Renal cortex interstitium (tissue), 11 donors: Measurements from ENCODE around the gene C17orf114.

ENCODE experiments used
- DNase-seq, 11 donors: peaks; one replicate each; pipeline ENCODE4 v3.0.0-alpha.2; 2013; ENCODE audit warnings: low read depth in 9 of 11, low spot score in 4 of 11; ENCODE audit errors: extremely low read depth in 1 of 11

C17orf114 gene

DNA sequence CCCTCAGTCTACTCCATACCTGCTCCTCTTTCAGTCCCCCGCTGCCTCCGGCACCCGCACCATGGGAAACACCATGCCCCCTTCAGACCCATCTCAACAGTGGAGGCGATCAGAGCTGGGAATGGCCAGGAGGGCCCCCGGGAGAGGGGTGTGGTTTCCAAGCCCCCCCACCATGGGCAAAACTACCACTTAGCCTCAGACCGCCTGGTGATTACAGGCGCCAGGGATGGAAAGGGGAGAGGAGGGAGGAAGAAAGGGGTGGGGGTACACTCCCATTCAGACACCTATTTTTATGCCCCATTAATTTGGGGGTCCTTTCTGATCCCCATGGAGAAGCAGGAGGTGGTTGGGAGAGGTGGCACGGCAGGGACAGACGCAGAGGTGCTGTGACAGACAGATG, at the start of gene C17orf114:
TSS of gene C17orf114 (minus strand) at position 101 of the 400 bp plus-strand sequence.
- DNase-seq, result no peak

DNA sequence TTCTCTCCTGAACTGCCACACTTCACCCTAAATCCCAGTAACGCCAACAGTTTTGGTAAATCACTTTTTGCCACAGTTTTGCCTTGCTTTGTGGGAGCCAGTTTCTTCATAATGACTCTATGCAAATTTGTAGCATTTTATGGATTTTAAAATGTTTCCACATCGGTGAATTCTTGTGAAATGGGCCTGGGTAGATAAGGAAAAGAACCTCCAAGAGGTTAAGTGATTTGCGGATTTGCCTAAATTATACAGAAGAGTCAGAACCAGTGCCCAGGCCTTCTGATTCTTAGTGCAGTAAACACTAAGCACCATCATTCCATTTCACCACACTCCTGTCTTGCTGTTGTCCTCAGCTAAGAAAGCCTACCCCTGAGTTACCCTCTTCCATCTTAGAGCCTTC, 49.0 kb upstream of the C17orf114 start:
- DNase-seq, result no peak

DNA sequence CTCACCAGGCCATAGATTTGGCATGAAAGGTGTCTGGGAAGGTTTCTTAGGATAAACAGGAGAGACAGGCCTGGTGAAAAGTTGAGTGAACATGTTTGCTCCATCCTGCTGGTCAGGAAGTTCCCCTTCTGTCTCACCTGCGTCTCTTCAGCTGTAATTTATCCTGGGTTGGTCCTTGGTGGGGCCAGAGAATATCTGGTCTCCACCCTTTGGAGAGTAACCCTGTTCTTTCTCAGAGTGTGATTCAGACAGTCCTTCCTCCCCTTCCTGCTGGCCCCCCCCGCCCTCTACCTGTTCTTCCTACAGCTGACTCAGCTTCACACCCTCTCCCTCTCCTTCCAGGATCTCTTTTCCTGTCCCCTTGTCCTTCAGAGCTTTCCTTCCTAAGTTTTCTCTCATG, 48.1 kb upstream of the C17orf114 start:
- no peak for DNase-seq

DNA sequence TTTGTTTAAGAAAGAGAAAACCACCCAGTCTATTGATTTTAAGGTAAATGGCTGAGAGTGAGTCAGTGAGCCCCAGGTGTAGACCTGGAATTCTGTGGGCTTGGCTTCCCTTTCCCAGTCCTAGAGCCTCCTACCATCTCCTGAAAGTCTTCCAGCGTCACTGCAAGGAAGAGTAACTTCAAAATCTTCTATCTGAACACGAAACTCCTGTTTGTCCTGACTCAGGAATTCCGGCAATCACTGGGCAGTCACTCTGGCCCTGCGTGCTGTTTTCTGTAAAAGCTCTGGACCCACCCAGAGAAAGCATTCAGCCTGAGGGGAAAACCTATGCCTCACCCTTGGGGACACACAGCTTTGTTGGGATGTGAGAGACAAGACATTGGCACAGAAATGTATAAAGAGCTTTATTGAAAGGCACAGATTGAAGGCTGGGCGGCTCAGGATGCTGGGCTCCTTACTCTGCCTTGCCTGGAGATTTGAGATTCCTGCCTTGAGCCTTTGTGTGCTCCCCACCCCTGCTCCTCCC, 46.9 kb upstream of the C17orf114 start:
- DNase-seq, result no peak

DNA sequence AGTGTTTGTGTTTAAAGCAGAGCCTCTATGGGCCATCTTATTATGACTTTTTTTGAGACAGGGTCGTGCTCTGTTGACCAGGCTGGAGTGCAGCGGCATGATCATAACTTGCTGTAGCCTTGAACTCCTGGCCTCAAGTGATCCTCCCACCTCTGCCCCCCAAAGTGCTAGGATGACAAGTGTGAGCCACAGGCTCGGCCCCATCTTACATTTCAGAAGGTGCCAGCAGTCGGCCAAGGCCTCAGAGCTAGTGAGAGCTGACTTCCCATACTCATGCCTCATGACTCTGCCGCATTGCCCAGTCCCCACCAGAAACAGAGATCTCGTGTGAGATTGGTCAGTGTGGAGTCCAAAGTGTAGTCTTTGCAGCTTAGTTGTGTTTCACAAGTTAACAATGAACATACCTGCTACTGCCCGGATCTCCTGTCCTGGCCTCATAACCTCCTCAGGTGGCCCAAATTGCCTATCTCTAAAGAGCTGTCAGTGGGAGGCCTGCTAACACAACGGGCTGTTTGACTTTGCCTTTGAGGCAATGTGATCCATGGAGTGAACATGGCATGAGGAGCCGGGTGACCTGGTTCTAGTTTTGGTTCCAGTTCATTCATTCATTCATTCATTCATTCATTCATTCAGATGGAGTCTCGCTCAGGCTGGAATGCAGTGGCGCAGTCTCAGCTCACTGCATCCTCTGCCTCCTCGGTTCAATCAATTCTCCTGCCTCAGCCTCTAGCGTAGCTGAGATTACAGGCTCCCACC, 44.7 kb upstream of the C17orf114 start:
- no peak for DNase-seq

DNA sequence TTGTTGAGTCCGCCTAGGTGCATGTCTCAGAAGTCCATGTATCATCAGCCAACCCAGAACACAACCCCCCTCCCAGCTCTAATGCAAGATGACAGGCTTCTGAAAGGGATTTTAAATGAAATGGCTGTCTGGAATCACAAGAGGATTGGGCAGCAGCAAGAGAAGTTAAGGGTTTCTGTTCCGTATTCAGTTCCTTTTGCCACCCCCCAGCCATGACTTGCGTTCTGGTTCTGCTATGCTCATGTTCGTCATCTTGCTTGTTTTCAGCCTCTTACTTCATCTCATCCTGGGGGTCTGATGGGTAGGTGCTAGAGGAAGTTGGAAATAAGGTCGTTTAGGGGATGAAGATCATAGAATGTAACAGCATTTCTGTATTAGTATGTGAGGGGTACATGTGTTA, 43.0 kb upstream of the C17orf114 start:
- DNase-seq, result no peak

DNA sequence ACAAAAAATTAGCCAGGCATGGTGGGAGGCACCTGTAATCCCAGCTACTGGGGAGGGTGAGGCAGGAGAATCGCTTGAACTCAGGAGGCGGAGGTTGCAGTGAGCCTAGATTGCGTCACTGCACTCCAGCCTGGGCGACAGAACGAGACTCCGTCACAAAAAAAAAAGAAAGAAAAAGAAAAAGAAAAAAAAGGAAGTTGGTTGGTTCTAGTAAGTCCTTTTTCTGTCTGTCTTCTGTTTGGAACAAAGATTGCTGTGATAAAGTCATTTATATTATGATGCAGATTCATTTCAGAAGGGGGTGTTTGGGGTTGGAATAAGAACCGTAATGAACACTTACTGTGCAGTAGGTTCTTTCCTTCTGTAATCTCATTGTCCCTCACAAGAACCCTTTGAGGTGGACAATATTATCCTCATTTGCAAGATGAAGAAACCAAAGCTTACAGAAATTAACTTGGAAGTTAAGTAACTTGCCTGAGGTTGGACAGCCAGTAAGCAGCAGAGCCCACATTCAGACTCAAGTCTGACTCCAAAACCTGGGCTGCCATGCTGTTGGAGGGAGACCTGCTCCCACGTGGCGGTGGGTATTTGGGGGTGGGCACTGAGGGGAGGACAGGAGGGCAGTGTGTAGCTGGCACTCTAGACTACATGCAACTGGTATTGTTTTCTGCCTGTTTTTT, 41.3 kb upstream of the C17orf114 start:
- no peak for DNase-seq

DNA sequence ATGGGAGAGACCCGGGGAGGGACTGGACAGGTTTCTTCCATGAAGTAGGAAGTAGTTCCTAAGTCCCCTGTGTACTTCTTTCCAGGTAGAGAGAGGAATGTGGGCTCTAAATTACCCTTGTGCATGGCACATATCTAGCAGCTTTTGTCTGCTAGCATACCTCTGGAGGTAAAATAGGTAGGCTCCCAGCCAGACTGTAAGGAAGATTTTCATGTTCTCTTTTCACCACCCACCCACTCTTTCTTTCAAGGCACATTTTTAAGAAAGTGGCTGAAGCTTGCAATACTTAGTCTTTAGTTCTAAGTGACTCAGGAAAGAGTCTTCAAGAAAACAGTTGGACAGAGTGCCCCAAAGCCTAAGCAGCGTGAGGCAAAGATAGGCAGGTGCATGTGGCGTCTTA, 40.2 kb upstream of the C17orf114 start:
- DNase-seq, result no peak

DNA sequence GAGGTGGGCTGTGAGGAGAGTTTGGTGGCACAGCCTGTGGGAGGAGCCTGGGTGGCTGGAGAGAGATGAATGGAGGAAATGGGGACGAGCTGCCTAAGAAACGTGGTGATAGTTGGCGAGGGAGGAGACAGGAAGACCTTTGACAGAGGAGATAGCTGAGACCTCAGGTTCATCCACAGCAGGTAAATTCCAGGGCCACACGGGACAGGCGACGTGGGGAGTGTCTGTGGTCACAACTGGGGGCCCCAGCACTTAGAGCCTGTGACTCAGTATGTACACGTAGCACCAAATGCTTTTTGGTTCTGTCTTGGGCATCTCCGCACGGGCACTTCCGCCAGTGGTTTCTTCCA, 38.7 kb upstream of the C17orf114 start:
- no peak for DNase-seq

DNA sequence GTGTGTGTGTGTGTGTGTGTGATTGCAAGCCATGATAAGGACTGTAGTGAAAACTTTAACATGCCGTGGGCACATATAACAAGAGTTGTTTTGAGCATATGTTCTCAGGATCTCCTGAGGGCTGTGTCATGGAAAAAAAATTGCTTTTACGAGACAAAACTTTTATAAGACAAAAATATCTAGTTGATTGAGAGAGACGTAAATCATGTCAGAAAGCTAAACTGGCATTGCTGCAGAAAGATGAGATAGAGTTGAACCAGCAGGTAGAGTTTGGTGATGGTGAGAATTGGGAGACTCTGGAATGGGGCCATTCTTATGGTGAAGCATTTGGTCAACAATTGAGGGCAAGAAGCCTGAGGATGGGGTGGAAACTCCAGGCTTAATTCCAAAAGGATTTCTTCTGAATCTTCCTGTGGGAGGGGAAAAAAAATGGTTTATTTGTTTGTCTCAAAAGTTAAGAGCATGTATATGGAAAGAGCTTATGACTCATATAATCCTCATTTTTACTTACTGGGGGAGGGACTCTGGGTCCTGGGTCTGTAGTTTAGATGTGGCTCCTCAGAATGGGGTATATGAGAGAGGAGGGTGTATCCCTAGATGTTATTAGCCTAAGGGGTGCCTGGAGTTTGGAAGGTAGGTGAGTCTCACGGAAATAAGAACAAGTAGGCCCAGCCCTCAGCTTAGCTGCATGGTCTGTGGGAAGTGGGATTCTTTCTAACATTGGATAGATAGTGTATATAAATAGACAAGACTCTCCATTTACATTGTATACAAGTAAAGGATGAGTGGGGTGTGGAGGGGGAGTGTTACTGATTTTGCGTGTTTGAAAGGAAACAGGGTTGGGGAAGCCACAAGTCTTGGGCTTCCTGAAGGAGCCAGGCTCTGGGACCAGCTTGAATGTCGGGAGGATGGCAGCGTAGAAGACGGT, 38.1 kb upstream of the C17orf114 start:
- DNase-seq, result no peak

DNA sequence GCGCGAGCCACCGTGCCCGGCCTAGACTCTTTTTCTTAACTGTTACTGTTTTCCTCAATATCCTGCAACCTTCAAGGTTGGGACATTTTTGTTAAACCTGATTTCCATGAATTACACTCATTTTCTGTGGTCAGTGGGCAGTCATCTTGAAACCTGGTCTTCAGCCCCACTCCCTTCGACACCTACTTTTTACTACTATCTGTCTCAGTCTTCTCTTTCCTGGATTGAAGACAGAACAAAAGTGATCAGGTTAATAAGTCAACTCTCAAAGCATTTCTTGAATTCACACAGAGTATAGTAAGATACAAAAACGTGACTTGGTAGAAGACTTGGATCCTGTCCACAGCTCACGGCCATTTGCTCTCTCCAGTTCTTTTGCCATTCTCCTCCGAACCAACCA, 37.1 kb upstream of the C17orf114 start:
- DNase-seq, result no peak

DNA sequence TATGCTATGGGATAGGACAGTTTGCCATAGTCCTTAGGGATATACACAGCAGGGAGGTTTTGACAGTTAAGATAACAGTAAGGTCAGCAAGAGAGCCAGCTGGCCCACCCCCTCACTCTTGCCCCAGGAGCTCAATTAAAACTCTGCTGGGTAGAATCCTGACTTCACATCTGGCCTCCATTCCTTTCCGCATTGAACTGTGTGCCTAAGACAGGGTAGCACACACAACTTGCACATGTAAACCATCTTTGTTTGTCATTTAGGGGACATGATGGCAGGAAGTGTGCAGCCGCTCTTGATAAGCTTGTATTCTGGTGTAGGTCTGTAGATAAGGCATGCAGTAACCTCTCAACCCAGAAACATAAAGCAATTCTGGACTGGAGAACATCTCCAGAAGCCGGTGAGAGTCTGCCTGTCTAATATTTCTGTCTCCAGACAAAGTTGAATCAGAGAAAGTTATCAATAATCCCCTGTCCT, 36.2 kb upstream of the C17orf114 start:
- no peak for DNase-seq

DNA sequence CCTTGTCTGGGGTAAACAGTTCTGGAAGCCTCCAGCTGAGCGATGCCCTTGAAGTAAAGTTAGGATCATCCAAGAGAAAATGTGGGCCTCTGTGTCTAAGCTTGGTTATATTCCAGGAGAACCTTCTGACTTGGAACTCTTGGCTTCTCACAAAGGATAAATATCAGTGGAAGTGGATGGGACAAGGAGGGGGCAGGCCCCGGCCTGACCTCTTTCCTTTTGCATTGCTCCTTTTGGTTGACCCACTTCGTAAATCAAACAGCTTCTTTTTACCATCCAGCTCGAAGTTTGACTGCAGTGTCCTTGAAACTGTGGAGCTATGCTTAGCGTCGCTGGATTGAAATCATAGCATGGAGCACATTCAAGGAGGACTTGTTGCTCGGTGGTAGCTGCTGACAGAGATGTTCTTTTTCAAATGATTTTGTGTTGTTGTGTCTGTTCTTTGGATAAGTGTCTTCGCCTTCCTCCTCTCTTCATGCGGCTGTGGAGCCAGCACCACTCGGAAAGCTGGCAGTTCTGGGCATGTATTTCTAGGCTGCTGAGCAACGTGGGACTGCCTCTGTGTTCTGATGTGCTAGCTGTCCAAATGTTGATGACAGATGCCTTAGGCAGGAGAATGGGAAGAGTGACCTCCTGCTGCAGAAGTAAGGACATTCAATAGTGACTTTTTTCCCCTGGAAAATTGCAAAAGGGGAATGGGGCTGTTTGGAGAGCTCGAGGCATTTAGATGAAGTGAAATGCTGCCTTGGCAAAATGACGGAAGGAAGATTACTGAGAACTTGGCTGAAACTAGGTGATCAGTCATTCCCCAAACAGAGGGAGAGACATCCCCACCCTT, 35.6 kb upstream of the C17orf114 start:
- DNase-seq, result no peak

DNA sequence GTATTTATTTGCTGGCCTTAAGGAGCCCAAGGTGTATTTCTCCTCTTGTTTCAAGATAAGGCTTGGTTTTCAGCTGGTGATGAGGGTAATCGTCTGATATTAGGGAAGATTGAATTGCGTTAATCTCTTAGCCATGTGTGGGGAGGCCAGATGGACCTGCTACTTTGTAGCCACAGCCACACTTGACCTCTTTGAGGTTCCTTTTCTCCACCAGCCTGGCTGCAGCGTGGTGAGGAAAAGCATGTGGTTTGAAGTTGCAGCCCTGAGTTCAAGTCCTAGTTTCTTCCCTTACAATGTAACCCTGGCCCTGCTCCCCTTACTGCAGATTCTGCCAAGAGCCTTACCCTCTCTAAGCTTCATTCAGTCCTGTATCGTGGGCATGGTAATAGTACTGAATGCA, 34.1 kb upstream of the C17orf114 start:
- no peak for DNase-seq

DNA sequence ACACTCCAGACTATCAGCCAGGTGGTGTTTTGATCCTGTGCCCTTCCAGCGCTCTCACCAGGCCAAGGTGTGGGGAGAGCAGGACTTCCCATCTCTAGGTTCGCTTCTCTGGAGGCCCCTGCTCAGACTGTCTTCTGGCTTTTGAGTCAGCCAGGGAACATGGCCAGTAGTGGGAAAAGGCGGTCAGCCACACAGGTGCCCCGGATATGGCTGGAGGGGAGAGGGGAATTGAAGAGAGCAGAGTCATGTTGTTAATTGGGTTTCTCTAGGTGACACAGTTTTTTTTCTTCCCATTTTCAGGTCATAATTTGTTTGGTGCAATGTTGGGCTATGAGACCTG, 32.5 kb upstream of the C17orf114 start:
- DNase-seq, result no peak

DNA sequence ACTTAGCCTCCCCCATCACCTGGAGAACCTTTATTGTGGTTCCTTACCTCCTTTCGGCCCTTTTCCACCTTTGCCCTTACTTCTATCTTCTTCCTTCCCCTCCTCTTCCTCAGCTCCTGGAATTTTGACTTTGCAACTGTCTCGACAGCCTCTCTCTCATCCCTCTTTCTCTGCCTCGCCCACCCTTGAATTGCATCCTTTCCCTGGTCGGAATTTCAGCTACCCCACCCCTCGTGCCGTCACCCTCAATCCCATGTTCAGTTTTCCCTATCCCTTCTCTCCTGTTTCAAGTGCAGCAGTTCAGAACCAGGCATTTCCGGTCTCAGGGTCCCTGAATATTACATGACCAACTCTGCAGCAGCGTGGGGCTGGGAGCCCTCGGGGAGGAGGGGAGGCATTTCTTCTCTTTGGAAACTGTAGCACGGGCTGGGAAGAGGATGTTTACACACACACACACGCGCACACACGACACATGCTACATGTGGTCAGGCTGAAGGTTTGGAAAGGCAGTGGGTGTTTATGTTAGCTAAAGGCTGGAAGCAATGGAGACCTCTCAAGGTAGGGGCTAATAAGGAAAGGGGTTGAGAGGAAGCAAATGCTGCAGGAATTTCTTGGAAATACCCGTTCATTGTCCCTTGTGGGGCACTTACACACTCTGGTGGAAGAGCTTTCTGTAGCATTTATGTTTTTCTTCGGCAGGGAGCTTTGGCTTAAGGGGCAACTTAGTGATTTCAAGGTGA, 32.0 kb upstream of the C17orf114 start:
- DNase-seq, result peak in 10 of 11 donors; percentile 36 to 78 (median 53)

DNA sequence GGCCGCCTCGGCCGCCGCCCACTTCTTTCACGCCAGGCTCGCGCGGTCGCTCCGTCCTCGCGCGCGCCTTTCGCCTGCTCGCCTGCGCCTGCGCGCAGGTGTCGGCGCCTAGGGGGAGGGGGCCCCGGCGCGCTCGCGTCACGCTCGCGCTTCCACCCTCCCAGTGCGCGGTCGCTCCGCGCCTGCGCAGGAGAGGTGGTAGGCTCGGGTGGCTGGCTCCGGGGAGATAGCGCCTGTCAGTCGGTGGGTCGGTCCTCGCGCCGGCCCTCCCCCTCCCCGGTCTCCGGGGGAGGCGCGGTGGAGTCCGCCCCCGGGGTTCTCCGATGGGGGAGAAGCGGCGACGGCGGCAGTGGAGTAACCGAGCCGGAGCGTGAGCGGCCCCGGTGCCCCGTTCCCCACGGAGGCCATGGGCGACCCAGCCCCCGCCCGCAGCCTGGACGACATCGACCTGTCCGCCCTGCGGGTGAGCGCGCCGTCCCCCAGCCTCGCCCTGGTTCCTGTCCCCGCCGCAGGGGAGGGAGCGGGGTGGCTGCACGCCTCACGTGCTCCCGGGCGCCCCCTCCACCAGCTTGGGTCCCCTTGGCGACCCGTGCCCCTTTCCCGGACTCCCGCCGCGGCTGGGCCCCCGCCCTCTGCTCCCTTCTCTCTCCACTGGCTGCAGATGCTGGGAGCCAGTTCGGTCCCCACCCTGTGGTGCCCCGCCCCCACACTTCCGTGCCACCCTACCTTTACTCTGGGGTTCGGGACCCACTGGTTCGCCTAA, 31.2 kb upstream of the C17orf114 start, which contains the start of gene MINK1:
TSS of gene MINK1 (plus strand) at position 163 of the 763 bp plus-strand sequence. CDS start at position 407, 244 bp downstream.
- DNase-seq, result peak; percentile 88 to 95 (median 91)
